Measurements from ENCODE around the gene CACNA2D2.
"Not testable (repeated sequence)": the region's sequence is repeated elsewhere in the genome, so short reads cannot be mapped to it uniquely, and the experiment has no call there.

The CACNA2D2 gene

GRCh38 chr3:50519471-50520089, 16.1 kb upstream of the CACNA2D2 start:
- DNase-seq (ENCODE audit: low read depth) = peak; percentile 46
- TF ChIP-seq CTCF (IDR thresholded peaks at IDR 0.05; ENCODE audit: low read length, missing control alignments) = peak; percentile 98
- no peak overlapping the region for H3K4me3 ChIP-seq (replicated peaks; ENCODE audit: low read depth, low read length)

- TF ChIP-seq CTCF (IDR thresholded peaks at IDR 0.05; ENCODE audit: low read length, missing control alignments) = no peak
- DNase-seq (ENCODE audit: low read depth) = no peak
- H3K4me3 ChIP-seq (replicated peaks; ENCODE audit: low read depth, low read length) = no peak overlapping the region
Observed at GRCh38 chr3:50518436-50518835, 15.0 kb upstream of the CACNA2D2 start.

GRCh38 chr3:50517721-50518206, 14.3 kb upstream of the CACNA2D2 start:
- no peak for DNase-seq (ENCODE audit: low read depth)
- no peak for TF ChIP-seq CTCF (IDR thresholded peaks at IDR 0.05; ENCODE audit: low read length, missing control alignments)
- no peak overlapping the region for H3K4me3 ChIP-seq (replicated peaks; ENCODE audit: low read depth, low read length)

- TF ChIP-seq CTCF (IDR thresholded peaks at IDR 0.05; ENCODE audit: low read length, missing control alignments) = no peak
- no peak for DNase-seq (ENCODE audit: low read depth)
- no peak overlapping the region for H3K4me3 ChIP-seq (replicated peaks; ENCODE audit: low read depth, low read length)
Observed at GRCh38 chr3:50516440-50516871, 13.0 kb upstream of the CACNA2D2 start.

GRCh38 chr3:50515565-50516439, 12.4 kb upstream of the CACNA2D2 start:
- H3K4me3 ChIP-seq (replicated peaks; ENCODE audit: low read depth, low read length) = no peak overlapping the region
- TF ChIP-seq CTCF (IDR thresholded peaks at IDR 0.05; ENCODE audit: low read length, missing control alignments) = no peak
- peak; percentile 11 for DNase-seq (ENCODE audit: low read depth)

- not testable (repeated sequence) for DNase-seq (ENCODE audit: low read depth); H3K4me3 ChIP-seq (replicated peaks; ENCODE audit: low read depth, low read length)
Observed at GRCh38 chr3:50512908-50513307, 9.5 kb upstream of the CACNA2D2 start.

GRCh38 chr3:50512131-50512530, 8.7 kb upstream of the CACNA2D2 start:
- DNase-seq (ENCODE audit: low read depth) = no peak
- H3K4me3 ChIP-seq (replicated peaks; ENCODE audit: low read depth, low read length) = no peak overlapping the region
- no peak for TF ChIP-seq CTCF (IDR thresholded peaks at IDR 0.05; ENCODE audit: low read length, missing control alignments)
